AG09319 (cell line): ENCODE measurements around the gene PDE12.

ENCODE experiments used
- DNase-seq: peaks from one replicate; pipeline ENCODE4 v3.0.0-alpha.2; 2010; ENCODE audit warnings: low read depth; ENCODE audit errors: extremely low read depth
- TF ChIP-seq, protein P1 (sequence below): IDR thresholded peaks from 2 replicates; pipeline ENCODE4 v1.5.1; 2011; ENCODE audit warnings: low read depth, mild to moderate bottlenecking, inconsistent platforms, low read length, moderate library complexity

The PDE12 gene, protein sequence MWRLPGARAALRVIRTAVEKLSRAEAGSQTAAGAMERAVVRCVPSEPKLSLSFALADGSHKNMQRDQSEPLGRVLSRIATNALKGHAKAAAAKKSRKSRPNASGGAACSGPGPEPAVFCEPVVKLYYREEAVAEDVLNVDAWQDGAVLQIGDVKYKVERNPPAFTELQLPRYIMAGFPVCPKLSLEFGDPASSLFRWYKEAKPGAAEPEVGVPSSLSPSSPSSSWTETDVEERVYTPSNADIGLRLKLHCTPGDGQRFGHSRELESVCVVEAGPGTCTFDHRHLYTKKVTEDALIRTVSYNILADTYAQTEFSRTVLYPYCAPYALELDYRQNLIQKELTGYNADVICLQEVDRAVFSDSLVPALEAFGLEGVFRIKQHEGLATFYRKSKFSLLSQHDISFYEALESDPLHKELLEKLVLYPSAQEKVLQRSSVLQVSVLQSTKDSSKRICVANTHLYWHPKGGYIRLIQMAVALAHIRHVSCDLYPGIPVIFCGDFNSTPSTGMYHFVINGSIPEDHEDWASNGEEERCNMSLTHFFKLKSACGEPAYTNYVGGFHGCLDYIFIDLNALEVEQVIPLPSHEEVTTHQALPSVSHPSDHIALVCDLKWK

DNA sequence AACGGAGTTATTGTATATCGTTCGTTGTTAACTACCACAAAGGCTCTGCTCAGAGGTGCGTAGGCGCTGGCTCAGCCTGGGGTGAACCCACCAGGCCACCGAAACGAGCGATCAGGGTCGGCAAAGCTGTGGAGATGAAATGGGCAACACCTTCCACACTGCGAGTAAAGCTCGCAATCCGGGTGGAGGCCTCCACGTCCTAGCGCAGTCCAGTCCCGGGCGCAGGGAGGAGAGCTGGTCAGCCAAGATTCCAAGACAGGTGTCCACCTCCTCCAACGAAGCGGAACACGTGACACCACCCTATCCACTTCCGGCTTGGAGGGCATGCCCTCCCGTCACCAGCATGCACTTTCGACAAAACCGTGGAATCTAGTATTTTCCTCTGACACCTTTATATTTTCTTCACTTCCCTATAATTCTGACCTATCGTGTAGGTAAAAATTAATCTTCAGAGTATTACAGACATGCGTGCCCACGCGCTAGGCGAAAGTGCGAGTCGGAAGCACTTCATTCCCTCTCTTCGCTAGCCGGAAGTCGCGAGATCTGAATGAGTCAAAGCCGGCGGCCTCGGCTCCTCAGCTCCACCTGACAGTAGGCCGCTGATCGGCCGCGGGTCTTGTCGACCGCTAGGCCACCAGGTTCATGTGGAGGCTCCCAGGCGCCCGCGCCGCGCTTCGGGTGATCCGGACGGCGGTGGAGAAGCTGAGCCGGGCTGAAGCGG is at the start of gene PDE12:
Gene PDE12, plus strand, starts transcription at position 537 of the 721 bp plus-strand sequence. Its CDS starts 106 bp downstream, at position 643.
- TF ChIP-seq, protein P1, sequence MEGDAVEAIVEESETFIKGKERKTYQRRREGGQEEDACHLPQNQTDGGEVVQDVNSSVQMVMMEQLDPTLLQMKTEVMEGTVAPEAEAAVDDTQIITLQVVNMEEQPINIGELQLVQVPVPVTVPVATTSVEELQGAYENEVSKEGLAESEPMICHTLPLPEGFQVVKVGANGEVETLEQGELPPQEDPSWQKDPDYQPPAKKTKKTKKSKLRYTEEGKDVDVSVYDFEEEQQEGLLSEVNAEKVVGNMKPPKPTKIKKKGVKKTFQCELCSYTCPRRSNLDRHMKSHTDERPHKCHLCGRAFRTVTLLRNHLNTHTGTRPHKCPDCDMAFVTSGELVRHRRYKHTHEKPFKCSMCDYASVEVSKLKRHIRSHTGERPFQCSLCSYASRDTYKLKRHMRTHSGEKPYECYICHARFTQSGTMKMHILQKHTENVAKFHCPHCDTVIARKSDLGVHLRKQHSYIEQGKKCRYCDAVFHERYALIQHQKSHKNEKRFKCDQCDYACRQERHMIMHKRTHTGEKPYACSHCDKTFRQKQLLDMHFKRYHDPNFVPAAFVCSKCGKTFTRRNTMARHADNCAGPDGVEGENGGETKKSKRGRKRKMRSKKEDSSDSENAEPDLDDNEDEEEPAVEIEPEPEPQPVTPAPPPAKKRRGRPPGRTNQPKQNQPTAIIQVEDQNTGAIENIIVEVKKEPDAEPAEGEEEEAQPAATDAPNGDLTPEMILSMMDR, result no peak

DNA sequence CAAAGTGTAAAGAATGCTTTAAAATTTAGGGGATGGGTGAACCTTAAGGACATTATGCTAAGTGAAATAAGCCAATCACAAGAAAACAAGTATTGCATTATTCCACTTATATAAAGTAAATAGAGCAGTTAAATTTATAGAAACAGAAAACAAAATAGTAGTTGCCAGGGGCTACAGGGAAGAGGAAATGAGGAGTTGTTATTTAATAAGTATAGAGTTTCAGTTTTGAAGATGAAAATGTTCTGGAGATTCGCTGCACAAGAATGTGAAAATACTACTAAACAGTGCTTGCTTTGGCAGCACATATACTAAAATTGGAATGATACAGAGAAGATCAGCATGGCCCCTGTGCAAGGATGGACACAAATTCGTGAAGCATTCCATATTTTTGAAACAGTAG is 43.9 kb upstream of the PDE12 start:
- DNase-seq, result no peak
- TF ChIP-seq, protein P1, result no peak

More for the DNA sequence above, at the start of gene PDE12:
- DNase-seq, result peak; percentile 65

DNA sequence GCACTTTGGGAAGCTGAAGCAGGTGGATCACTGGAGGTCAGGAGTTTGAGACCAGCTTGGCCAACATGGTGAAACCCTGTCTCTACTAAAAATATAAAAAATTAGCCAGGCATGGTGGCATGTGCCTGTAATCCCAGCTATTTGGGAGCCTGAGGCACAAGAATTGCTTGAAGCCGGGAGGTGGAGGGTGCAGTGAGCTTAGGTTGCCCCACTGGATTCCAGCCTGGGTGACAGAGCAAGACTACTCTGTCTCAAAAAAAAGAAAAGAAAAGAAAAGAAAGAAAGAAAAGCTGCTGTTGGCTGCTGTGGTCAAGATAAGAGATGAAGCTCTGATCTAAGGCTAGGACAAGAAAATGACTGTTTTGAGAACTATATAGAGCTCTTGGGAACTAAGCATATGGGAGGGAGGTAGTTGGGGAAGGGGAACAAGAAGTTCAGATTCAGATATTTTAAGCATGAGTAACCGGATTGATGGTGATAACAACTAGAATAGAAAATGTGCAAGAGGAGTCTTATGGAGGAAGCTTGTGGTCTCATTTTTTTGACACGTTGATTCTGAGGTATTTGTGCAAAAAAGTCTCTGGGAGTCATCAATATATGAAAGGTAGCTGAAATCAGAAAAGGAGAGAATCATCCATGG is 37.7 kb upstream of the PDE12 start:
- DNase-seq, result no peak
- TF ChIP-seq, protein P1, result no peak

DNA sequence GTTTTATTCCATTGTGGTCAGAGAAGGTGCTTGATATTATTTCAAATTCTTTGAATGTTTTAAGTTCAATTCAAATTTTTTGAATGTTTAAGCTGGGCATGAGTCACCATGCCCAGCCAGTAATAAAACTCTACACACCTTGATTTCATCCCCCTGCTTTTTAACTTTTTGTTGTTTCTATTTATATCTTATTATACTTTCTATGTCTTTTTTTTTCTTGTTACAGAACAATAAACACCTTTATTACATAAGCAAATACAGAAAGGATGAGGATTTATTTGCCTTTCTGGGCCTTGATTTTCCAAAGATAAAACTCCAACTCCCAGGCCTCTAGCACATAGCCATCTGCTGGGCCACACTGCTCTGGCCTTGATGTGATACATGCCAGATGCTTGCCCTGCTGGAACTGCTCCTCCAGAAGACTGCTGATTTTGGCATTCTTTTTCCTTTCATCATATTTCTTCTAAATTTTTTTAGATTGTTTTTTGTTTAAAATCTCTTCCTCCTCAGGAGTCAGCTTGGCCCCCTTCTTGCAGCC is 25.9 kb upstream of the PDE12 start:
- TF ChIP-seq, protein P1, result no peak
- no peak for DNase-seq

DNA sequence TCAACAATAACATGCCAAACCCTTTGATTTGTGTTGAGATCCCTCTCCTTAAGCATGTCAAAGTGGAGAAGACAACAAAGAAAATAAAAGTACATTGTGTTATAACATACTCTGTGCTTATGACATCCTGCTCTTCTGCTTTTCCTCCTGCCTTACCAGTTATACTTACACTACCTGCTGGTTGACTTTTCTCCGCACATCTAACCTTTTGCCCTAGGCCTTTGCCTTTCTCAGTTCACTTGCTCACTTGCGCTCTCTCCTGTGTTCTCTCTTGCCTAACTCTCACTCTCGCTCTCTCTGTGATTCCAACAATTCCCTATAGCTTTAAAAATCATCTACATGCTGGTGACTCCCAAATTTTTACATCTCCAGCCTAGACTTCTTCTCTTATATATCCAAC is 17.6 kb upstream of the PDE12 start:
- TF ChIP-seq, protein P1, result no peak
- no peak for DNase-seq

DNA sequence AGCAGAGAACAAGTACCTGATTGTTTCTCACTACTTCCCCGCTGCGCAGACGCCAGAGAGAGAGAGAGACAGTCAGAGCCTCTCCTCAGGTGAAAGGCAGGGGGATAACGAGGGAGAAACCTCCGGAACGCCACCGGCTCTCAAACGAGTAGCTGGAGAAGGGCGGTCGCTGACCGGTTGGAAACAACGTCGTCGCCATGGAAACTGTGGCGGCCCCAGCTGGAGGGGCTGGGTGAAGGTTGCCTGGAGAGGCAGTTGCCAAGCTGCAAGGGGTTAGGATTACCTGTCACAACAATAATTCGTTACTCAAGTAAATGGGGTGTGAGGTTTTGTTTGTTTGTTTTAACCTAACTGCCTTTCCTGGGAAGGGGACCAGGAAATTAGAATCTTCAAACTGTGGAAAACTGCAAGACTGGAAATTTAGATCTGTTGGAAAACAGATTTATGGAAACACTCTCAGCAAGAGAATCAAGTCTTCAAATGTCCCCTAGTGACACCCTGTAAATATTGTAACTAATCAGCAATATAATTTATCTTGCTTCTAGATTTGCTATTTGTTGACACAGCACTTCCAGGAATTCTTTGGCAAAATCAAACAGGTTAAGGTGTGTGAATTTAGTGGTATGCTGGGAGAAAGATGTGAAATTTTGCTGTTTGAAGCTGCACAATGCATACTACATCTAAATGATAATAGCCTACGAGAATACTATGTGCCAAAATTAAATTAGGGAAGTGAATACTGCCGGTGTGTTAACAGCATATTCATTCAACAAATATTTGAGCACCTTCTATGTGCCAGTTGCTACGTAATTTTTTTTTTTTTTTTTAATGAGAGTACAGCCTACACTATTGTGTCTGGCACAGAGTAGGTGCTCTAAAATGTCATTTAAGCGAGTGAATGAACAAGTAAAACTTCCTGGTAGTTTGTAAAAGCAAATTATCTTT is 11.6 kb upstream of the PDE12 start, which contains the start of gene DNAH12:
Gene DNAH12, minus strand, starts transcription at position 164 of the 945 bp plus-strand sequence. CDS start 1,474 bp downstream, outside the sequence.
- TF ChIP-seq, protein P1, result no peak
- no peak for DNase-seq
